ENCODE data around the gene GAS2L1.

DNA sequence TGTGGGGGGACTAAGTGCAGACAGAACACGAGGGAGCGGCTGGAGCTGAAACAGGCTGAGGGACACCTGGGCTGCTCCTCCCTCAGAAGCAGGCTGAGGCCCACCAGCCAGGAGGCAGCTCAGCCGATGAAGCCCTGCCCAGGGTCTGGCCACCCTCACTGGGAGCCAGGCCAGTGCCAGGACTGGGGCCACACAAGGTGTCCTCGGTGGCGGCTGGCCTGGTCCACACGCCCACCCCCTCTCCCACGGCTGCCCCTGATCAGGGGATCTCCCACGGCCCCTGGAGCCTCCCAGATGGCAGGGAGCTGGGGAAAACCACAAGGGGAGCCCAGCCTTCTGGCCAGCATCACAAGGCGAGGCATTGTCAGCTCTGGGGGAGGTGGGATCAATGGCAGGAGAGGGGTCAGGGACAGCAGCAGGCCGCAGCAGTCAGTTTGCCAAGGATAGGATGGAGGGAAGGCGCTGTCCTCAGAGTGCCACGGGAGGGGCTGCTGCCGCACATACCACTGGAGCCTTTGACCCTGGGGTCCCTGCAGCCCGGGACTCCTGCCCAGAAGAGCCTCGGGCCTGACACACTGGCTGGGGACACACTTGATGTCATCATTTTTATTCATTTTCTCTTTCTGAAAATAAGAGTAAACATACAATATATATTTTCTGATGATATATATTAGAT is 20.8 kb downstream of the GAS2L1 start:
- TF ChIP-seq, protein P1, sequence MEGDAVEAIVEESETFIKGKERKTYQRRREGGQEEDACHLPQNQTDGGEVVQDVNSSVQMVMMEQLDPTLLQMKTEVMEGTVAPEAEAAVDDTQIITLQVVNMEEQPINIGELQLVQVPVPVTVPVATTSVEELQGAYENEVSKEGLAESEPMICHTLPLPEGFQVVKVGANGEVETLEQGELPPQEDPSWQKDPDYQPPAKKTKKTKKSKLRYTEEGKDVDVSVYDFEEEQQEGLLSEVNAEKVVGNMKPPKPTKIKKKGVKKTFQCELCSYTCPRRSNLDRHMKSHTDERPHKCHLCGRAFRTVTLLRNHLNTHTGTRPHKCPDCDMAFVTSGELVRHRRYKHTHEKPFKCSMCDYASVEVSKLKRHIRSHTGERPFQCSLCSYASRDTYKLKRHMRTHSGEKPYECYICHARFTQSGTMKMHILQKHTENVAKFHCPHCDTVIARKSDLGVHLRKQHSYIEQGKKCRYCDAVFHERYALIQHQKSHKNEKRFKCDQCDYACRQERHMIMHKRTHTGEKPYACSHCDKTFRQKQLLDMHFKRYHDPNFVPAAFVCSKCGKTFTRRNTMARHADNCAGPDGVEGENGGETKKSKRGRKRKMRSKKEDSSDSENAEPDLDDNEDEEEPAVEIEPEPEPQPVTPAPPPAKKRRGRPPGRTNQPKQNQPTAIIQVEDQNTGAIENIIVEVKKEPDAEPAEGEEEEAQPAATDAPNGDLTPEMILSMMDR (IDR thresholded peaks at IDR 0.05) = no peak
- no peak for TF ChIP-seq EZH2 (IDR thresholded peaks at IDR 0.05; ENCODE audit: borderline replicate concordance, insufficient read depth, low read depth, low read length, poor library complexity, severe bottlenecking)

Measured in B cell (primary cell).